Frontal cortex (tissue), 4 donors: Measurements from ENCODE around the gene MYLK. TPM values are rescaled to one million over a fixed set of nuclear protein-coding genes. Genes with fewer than 3 reads are reported as not detected.
A peak's percentile ranks its signal among the peaks of the same experiment; 100 is the strongest.

ENCODE experiments used
- DNase-seq, 2 donors: peaks; one replicate each; pipeline ENCODE4 v3.0.0; 2012; ENCODE audit warnings: low spot score in 2 of 2
- FAIRE-seq: peaks from 2 replicates; lab custom pipeline; 2012; peaks lifted over from hg19 to GRCh38; lab: Jason Lieb, UNC
- total RNA-seq: library from RNA; depleted of rRNA; stranded (reverse); fragments of >200 nt; gene quantifications from one replicate; pipeline ENCODE4 v1.2.3, GENCODE V29; 2014
- donor health status: control.
- donor health status: control.
- donor health status: control.

The MYLK gene
- total RNA-seq, 1 donor from 2014 or later = 6.1 TPM

- FAIRE-seq (no peak), DNase-seq (no peak)
Observed at GRCh38 chr3:123663977-123664376, 220.2 kb downstream of the MYLK start.

- FAIRE-seq (no peak), DNase-seq (no peak)
Observed at GRCh38 chr3:123661973-123662372, 222.2 kb downstream of the MYLK start.

- peak in 1 of 2 donors; percentile 66 for DNase-seq
- FAIRE-seq = no peak
Observed at GRCh38 chr3:123660900-123661299, 223.2 kb downstream of the MYLK start.

GRCh38 chr3:123660141-123660675 lies 223.9 kb downstream of the MYLK start:
- FAIRE-seq = no peak

GRCh38 chr3:123658852-123659206 lies 225.3 kb downstream of the MYLK start:
- FAIRE-seq = no peak

More at GRCh38 chr3:123660141-123660675, 223.9 kb downstream of the MYLK start:
- DNase-seq = no peak

DNA sequence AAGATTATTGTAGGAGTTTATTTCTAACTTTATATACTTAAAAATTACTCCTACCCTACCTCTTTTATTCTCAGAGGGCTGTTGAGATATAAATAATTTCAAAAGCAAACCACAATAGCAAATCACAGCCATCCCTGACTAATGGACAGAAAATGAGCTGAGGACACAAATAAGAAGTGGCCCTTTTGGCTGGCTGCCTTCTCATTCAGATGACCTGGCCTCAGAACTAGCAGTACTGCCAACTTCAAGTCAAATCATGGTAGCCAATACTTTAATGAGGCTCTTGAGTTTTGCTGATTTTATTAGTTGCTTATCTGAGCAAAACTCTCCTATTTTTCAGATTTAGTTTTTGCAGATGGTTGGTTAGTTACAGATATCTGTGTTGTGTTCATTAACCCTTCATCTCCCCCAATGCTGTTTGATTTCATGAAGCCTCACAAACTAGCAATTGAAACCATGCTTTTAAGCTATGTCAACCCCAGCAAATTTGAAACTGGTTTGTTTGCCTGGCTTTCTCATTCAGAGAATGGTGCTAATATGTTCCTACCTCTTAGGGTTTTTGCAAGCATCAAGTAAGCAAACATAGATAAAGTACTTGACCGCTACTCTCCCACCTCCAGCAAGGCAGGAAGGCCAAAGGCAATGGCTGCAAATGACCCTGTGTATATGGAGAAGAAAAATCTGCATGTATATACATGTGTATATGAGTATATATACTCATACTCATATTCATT lies 225.8 kb downstream of the MYLK start:
- DNase-seq = no peak
- FAIRE-seq = no peak

More at GRCh38 chr3:123658852-123659206, 225.3 kb downstream of the MYLK start:
- DNase-seq = no peak

- DNase-seq (no peak), FAIRE-seq (no peak)
Observed at GRCh38 chr3:123657568-123657967, 226.6 kb downstream of the MYLK start.

DNA sequence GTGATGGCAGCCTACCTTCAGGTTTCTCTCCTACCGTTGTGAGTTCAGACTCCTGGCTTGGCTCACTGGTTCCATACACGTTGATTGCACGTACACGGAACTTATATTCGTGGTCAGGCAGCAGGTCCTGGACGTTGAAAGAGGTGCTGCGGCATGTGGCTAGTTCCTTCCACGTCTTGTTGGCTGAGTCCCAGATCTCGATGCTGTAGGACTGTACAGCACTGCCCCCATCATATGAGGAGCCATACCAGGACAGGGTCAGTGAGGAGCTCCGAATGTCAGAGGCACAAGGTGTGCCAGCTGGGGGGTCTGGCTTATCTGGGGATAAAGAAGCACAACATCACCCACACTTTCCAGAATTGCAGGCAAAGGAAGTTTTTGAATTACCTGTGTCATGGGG lies 227.0 kb downstream of the MYLK start:
- DNase-seq (no peak), FAIRE-seq (no peak)

- FAIRE-seq (no peak), DNase-seq (no peak)
Observed at GRCh38 chr3:123656691-123657090, 227.4 kb downstream of the MYLK start.

DNA sequence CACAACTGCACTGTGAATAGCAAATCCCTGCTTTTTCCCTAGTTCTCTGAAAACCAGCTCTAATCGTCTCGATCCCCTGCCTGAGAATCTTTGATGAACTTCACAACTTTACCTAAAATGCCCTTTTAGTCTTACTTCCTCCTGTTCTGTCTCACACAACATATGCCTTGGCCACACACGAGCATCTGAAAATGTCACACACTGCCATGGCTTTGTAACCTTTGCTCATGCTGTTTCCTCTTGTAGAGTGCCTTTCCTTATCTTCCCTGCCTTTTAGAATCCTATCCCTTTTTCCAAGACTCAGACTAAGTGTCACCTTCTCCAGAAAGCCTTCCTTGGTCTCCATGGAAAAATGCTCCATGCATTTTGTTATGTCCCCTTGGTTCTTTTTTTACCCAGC lies 227.9 kb downstream of the MYLK start:
- FAIRE-seq (no peak), DNase-seq (no peak)

DNA sequence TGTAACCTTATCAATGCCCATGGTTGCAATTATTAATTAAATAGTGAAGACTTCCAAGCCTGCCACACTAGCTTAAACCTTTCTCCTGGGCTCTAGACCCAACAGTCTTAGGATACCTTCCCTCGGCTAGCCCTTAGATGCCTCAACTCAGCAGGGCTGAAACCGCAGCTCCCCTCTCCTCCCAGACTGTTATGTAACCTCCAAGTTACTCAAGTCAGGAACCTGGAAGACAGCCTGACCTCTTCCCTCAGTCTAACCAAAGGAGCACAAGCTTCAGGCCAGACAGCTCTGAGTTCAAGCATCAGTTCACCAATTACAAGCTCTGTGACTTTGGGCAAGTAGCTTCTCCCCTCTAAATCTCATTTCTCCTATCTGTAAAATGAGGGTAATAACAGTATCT lies 228.7 kb downstream of the MYLK start:
- FAIRE-seq (no peak), DNase-seq (no peak)

DNA sequence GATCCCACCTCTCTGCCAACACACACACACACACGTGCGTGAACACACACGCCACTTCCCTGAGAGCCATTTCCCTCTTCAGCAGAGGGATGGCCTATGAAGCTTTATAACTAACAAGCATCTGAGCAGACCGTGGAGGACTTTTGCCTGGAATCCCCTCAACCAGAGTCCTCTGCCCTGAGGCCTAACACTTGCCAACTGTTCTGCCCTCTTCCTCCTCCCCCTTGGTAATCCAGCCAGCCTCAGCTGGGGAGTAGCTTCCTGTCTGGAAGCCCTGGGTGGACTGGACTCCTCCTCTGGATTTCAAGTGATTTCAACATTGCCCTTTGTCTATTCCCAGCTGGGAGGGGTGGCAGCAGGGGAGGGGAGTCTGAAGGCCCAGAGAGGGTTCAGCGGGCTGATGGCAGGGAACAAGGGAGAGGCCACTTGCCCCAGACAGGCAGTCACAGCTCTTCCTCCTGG lies 230.9 kb downstream of the MYLK start:
- FAIRE-seq (no peak), DNase-seq (peak in 1 of 2 donors; percentile 10)

DNA sequence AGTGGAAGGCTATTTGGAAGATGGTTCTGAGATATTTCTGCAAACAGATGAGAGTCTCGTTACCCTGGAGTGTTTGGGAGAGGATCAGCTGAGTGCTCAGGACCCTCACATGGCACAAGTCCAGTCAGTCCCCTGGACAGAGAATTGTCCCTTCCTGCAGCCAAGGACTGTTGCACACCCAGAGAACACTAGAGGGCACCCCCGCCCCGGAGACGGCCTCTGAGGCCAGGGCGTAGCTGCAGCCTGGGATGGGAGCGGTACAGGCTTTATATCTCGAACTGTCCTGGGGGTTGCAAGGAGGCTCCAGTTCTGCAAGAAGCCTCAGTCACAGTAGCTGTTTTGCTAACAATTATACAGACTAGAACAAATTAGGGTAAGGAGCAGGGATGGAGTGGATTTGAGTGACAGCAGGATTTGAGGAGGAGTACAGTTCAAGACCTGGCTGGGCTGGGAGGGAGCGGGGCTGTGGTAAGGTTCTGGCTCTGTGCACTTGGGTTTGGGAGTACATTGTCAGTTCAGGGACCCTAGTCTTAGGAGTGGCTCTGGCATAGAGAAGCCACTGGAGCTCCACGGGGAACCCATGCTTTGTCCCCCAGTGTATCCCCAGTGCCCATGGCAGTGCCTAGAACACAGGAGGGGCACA lies 231.7 kb downstream of the MYLK start:
- FAIRE-seq (no peak), DNase-seq (peak; percentile 42 to 73)

GRCh38 chr3:123651449-123652341 lies 232.4 kb downstream of the MYLK start:
- FAIRE-seq = no peak

GRCh38 chr3:123650101-123650500 lies 234.0 kb downstream of the MYLK start:
- DNase-seq (no peak), FAIRE-seq (no peak)

More at GRCh38 chr3:123651449-123652341, 232.4 kb downstream of the MYLK start:
- DNase-seq = no peak

- no peak for FAIRE-seq
- DNase-seq = no peak
Observed at GRCh38 chr3:123648696-123649405, 235.3 kb downstream of the MYLK start.

GRCh38 chr3:123644358-123644757 lies 239.8 kb downstream of the MYLK start:
- FAIRE-seq (no peak), DNase-seq (no peak)

- FAIRE-seq (no peak), DNase-seq (no peak)
Observed at GRCh38 chr3:123642957-123643330, 241.2 kb downstream of the MYLK start.

DNA sequence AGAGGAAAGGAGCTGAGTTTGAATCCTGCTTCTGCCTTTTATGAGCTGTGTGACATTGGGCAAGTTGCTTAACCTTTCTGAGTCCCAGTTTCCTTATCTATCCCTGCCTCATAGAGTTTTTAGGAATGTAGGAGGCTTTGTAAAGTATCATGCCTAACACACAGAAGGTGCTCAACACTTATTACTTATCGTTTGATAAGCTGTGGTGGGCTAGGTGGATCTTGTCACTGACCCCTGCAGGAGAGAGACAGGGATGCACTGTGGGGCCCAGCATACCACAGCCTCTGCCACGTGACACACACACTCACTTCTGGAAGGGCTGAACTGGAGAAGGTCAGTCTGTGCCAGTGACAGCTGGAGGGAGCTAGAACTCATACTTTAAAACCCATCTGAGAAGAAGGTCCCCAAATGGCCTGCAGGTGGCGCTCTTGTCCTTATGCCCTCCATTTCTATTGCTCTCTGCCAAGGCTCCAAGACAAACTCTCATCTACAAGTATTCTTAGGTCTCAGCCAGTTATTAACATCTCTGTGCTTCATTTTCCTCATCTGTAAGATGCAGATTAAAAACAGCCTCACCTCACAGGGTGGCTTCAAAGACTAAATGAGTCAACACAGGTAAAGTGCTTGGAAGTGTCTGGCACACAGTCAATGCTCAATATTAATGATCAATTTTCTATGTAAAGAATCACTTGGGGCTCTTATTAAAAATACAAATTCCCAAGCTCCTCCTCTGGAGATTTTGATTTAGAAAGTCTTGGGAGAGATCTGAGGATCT lies 241.8 kb downstream of the MYLK start:
- DNase-seq (peak in 1 of 2 donors; percentile 55), FAIRE-seq (no peak)
